Hepatocyte (in vitro differentiated cells): Measurements from ENCODE around the gene AUTS2. TPM values are rescaled to one million over a fixed set of nuclear protein-coding genes. Genes with fewer than 3 reads are reported as not detected.

Experiments used
- DNase-seq: peaks from one replicate; pipeline ENCODE4 v3.0.0-alpha.2; 2016; ENCODE audit warnings: low spot score
- H2AFZ ChIP-seq: fragments of 200-600 bp; sonication (generic); 2 replicates; pipeline ENCODE4 v1.6.0; 2016; ENCODE audit warnings: antibody characterized with exemption, mild to moderate bottlenecking
- H3K27ac ChIP-seq: fragments of 200-600 bp; sonication (generic); 2 replicates; pipeline ENCODE4 v1.5.1; 2016; ENCODE audit warnings: mild to moderate bottlenecking
- H3K27me3 ChIP-seq: fragments of 200-600 bp; sonication (generic); 2 replicates; pipeline ENCODE4 v1.6.1; 2016
- H3K36me3 ChIP-seq: fragments of 200-600 bp; sonication (generic); replicated peaks from 2 replicates; pipeline ENCODE4 v1.5.1; 2016; ENCODE audit warnings: low read depth; ENCODE audit not compliant: insufficient read depth
- H3K4me1 ChIP-seq: fragments of 200-600 bp; sonication (generic); 2 replicates; pipeline ENCODE4 v1.5.1; 2016; ENCODE audit warnings: mild to moderate bottlenecking, moderate library complexity; ENCODE audit not compliant: insufficient read depth
- H3K4me2 ChIP-seq: fragments of 200-600 bp; sonication (generic); 2 replicates; pipeline ENCODE4 v1.6.0; 2016
- H3K4me3 ChIP-seq: fragments of 200-600 bp; sonication (generic); 2 replicates; pipeline ENCODE4 v1.5.1; 2016; ENCODE audit warnings: mild to moderate bottlenecking
- H3K79me2 ChIP-seq: fragments of 200-600 bp; sonication (generic); 2 replicates; pipeline ENCODE4 v1.6.0; 2017; ENCODE audit warnings: mild to moderate bottlenecking
- H3K9me2 ChIP-seq: fragments of 200-600 bp; sonication (generic); replicated peaks from 2 replicates; pipeline ENCODE4 v1.6.0; 2017; ENCODE audit warnings: mild to moderate bottlenecking; ENCODE audit not compliant: insufficient read depth
- H3K9me3 ChIP-seq: fragments of 200-600 bp; sonication (generic); 2 replicates; pipeline ENCODE4 v1.5.1; 2016; ENCODE audit warnings: low read depth, mild to moderate bottlenecking
- H4K20me1 ChIP-seq: fragments of 200-600 bp; sonication (generic); 2 replicates; pipeline ENCODE4 v1.6.0; 2016; ENCODE audit warnings: mild to moderate bottlenecking; ENCODE audit not compliant: insufficient read depth, poor library complexity, severe bottlenecking
- CTCF ChIP-seq: fragments of 200-600 bp; sonication (generic); IDR thresholded peaks from 2 replicates; pipeline ENCODE4 v1.5.1; 2016; ENCODE audit warnings: antibody characterized with exemption, mild to moderate bottlenecking; ENCODE audit not compliant: poor library complexity
- EZH2 ChIP-seq: fragments of 200-600 bp; sonication (generic); IDR thresholded peaks from 2 replicates; pipeline ENCODE4 v1.6.1; 2016; ENCODE audit warnings: antibody characterized with exemption, mild to moderate bottlenecking, borderline replicate concordance
- EZH2phosphoT487 ChIP-seq: fragments of 200-600 bp; sonication (generic); IDR thresholded peaks from one replicate; pipeline ENCODE4 v1.6.1; 2018; ENCODE audit warnings: antibody characterized with exemption, mild to moderate bottlenecking, low read depth, moderate library complexity; ENCODE audit not compliant: unreplicated experiment, severe bottlenecking
- WGBS: methylation state at CpG from one replicate; pipeline ENCODE4 v1.1.6; 2016; ENCODE audit warnings: low lambda C conversion rate; ENCODE audit errors: missing lambda C conversion rate; 5-methylcytosine and 5-hydroxymethylcytosine counted together
- polyA plus RNA-seq: library from polyadenylated mRNA; unstranded; fragments of >200 nt; fragmentation: Nextera tagmentation; extraction: Ambion mirVana; gene quantifications from 2 replicates; pipeline ENCODE4 v1.2.1, GENCODE V29; 2016
- total RNA-seq: library from RNA; depleted of rRNA; stranded (reverse); fragments of >200 nt; gene quantifications from 2 replicates; pipeline ENCODE4 v1.2.3, GENCODE V29; 2014

Gene AUTS2
- total and polyA plus RNA-seq, 2 experiments from 2014 or later = 34.4 to 40.9 TPM

GRCh38 chr7:69692611-69693010 lies 94.3 kb downstream of the AUTS2 start:
- no peaks in the 10 kb centered on the region for H3K9me3 ChIP-seq
- peaks cover 8% of the 10 kb centered on the region for H3K4me1 ChIP-seq
- no peak overlapping the region for H3K4me3 ChIP-seq
- no peak overlapping the region for H2AFZ ChIP-seq
- no peaks in the 10 kb centered on the region for H3K9me2 ChIP-seq
- 85% methylated on average over 3 of the region's 3 CpGs for WGBS
- TF ChIP-seq EZH2 (no peak), EZH2phosphoT487 (no peak), CTCF (no peak)
- H3K36me3 ChIP-seq = no peaks in the 10 kb centered on the region
- DNase-seq = no peak
- H3K27ac ChIP-seq = no peak overlapping the region
- H3K79me2 ChIP-seq = peaks cover 29% of the 10 kb centered on the region
- no peaks in the 10 kb centered on the region for H3K27me3 ChIP-seq
- no peak overlapping the region for H3K4me2 ChIP-seq
- H4K20me1 ChIP-seq = no peaks in the 10 kb centered on the region

- Histone ChIP-seq H3K79me2 (peaks cover 29% of the 10 kb centered on the region), H3K4me2 (no peak overlapping the region), H3K9me2 (no peaks in the 10 kb centered on the region), H4K20me1 (no peaks in the 10 kb centered on the region), H3K36me3 (no peaks in the 10 kb centered on the region), H3K9me3 (no peaks in the 10 kb centered on the region), H3K4me3 (no peak overlapping the region), H3K27me3 (no peaks in the 10 kb centered on the region), H3K27ac (no peak overlapping the region), H3K4me1 (peaks cover 7% of the 10 kb centered on the region), H2AFZ (no peak overlapping the region)
- TF ChIP-seq EZH2 = no peak
- no peak for DNase-seq
- WGBS = 90% methylated on average over 1 of the region's 1 CpG
These were observed 94.8 kb downstream of the AUTS2 start for GRCh38 chr7:69693042-69693441.

DNA sequence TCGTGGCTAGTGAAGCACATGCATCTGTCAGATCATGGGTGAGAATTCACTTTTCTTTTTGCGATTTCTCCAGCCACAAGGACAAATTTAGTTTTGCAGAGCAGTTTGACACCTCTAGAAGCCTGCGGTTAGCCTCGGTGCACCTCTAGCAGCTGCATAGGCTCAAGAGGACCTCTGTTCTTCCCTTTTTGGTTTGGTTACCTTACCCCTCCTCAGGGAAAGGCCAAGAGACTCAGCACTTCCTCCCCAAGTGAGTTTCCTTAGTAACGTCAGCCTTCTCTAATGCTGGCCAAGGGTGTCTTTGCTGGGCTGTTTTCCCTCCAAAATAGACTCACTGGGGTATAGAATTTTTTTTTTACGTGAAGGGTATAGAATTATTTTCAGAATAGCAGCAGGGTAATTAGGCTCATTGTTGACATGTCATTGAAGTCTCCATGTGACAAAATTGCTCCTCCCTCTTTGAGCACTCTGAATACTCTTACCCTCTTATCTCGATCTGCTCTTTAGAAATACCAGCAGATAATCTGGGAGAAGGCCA lies 97.8 kb downstream of the AUTS2 start:
- Histone ChIP-seq H3K27ac (no peak overlapping the region), H3K4me1 (no peaks in the 10 kb centered on the region), H2AFZ (no peak overlapping the region), H3K9me2 (no peaks in the 10 kb centered on the region), H3K36me3 (no peaks in the 10 kb centered on the region), H3K4me2 (no peak overlapping the region), H3K27me3 (no peaks in the 10 kb centered on the region), H4K20me1 (no peaks in the 10 kb centered on the region), H3K9me3 (no peaks in the 10 kb centered on the region), H3K79me2 (peaks cover 24% of the 10 kb centered on the region), H3K4me3 (no peak overlapping the region)
- TF ChIP-seq EZH2 (no peak), CTCF (no peak), EZH2phosphoT487 (no peak)
- DNase-seq = no peak
- WGBS = 77% methylated on average over 7 of the region's 7 CpGs

GRCh38 chr7:69696686-69697685 lies 98.7 kb downstream of the AUTS2 start:
- H3K4me1 ChIP-seq = no peaks in the 10 kb centered on the region
- H3K79me2 ChIP-seq = peaks cover 24% of the 10 kb centered on the region
- WGBS = 71% methylated on average over 5 of the region's 5 CpGs
- no peaks in the 10 kb centered on the region for H3K9me2 ChIP-seq
- no peaks in the 10 kb centered on the region for H4K20me1 ChIP-seq
- H3K4me2 ChIP-seq = no peak overlapping the region
- no peak overlapping the region for H2AFZ ChIP-seq
- H3K27ac ChIP-seq = no peak overlapping the region
- no peak for DNase-seq
- H3K4me3 ChIP-seq = no peak overlapping the region
- no peaks in the 10 kb centered on the region for H3K9me3 ChIP-seq
- TF ChIP-seq CTCF (no peak), EZH2phosphoT487 (no peak), EZH2 (no peak)
- H3K36me3 ChIP-seq = no peaks in the 10 kb centered on the region
- H3K27me3 ChIP-seq = no peaks in the 10 kb centered on the region
